NCI-H2227 (cell line): ENCODE measurements around the gene MB.
"Not testable (repeated sequence)": the region's sequence is repeated elsewhere in the genome, so short reads cannot be mapped to it uniquely, and the experiment has no call there.

Experiments
- DNase-seq: peaks from one replicate; lab custom pipeline; 2025; ENCODE audit not compliant: unreplicated experiment; lab: John Stamatoyannopoulos, UW

MB gene

DNA sequence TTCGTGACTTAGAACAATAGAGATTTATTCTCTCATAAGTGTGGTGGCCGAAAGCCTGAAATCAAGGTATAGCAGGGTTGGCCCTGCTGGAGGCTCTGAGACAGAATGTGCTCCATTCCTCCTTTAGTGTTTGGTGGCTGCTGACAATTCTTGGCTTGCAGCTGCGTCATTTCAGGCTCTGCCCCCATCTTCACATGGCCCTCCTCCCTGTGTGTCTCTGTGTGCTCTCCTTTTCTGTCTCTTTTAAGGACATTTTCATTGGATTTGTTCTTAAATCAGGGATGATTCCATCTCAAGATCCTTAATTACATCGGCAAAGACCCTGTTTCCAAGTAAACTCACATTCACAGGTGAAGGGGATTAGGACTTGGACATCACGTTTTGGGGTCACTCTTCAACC is 20.9 kb upstream of the MB start:
- DNase-seq: no peak

GRCh38 chr22:35637254-35637653 is 20.1 kb upstream of the MB start:
- DNase-seq: no peak

- DNase-seq: no peak
These were observed 17.9 kb upstream of the MB start for GRCh38 chr22:35634943-35635540.

DNA sequence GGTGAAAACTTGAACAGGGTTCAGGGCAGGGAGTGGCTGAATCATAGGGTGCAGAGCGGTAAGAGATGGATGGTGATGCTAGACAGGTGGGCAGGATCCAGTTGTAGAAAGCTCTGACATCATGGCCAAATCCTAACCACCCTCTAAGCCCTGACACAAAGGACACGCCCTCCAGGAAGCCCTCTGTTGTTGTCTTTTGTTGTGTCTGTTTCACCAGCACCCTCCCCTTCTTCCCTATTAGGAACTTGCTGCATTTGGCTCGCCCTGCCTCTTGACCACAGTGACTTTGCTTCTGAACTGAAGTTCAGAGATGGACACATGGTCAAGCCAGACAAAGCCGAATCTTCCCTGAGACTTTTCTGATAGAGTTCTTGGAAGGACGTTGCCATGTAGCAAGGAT is 16.9 kb upstream of the MB start:
- no peak for DNase-seq

GRCh38 chr22:35633520-35633919 is 16.4 kb upstream of the MB start:
- DNase-seq: no peak

DNA sequence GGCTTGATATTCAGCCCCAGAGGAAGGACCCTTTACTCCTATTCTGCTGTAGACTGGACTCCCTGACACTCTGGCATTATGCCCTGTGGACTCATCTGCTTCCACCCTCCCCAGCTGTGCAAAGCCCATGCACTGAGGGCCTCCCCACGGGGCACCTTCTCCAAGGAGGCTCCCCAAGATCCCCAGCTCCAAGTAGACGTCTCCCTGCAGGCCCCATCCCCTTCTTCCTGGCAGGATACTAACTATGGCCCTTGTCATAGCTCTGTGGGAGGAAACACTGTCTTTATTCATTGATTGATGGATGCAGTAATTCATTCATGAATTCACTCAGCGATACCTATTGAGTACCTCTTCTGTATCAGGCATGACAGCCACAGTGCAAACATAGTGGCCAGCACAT is 15.8 kb upstream of the MB start:
- DNase-seq: no peak

DNA sequence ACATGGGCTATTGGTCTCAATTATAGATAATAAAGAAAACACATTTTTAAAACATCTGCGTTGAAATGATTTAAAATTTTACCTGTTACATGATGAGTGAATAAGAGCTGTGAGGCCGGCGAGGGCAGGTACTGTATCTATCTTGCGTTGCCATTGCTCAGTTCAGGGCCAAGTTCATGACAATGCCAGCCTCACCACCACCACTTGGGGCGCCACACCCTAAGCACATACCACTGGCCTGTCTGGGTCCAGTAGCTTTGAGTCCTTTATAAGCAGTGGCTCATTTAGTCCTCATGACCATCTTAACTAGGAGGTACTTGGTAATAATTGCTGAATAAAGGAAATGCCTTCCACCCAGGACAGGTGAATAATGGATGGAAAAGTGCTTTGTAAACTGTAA is 14.5 kb upstream of the MB start:
- no peak for DNase-seq

DNA sequence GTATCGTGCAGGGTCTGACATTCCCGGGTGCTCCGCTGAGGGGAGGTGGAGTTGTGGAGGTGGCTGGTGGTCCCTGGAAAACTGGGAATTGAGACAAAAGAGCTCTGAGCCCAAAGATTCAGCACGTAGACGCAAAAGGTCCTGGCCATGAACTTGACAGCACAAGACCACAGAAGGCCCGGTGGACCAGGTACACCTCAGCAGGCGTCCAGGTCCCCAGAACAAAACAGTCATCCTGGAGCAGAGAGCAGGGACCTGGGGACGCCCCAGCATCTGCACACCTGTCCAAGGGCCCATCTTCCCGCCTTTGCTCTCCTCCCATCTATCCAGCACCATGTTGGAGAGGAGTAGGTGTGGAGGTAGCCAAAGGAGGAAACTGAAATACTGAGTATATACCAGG is 13.8 kb upstream of the MB start:
- DNase-seq: no peak

DNA sequence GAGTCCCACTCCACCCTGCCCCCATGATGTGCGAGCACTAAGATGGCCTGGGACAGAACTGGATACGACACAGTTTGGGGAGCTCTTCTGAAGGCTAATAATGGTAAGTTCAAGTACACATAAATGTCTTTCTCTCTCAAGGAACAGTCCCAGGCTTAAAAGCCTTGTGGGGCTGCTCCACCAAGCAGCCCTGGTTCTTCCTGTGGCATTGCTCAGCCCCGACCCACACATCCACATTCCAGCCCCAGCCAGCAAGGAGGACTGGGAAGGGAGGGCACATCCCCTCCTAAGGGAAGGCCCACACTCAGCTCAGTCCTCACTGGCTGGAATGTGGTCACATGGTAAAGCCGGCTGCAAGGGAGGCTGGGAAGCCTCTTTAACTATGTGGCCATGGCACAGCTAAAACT is 13.3 kb upstream of the MB start:
- DNase-seq: no peak

- no peak for DNase-seq
These were observed 12.5 kb upstream of the MB start for GRCh38 chr22:35629406-35630216.

GRCh38 chr22:35628732-35629131 is 11.6 kb upstream of the MB start:
- DNase-seq: no peak

DNA sequence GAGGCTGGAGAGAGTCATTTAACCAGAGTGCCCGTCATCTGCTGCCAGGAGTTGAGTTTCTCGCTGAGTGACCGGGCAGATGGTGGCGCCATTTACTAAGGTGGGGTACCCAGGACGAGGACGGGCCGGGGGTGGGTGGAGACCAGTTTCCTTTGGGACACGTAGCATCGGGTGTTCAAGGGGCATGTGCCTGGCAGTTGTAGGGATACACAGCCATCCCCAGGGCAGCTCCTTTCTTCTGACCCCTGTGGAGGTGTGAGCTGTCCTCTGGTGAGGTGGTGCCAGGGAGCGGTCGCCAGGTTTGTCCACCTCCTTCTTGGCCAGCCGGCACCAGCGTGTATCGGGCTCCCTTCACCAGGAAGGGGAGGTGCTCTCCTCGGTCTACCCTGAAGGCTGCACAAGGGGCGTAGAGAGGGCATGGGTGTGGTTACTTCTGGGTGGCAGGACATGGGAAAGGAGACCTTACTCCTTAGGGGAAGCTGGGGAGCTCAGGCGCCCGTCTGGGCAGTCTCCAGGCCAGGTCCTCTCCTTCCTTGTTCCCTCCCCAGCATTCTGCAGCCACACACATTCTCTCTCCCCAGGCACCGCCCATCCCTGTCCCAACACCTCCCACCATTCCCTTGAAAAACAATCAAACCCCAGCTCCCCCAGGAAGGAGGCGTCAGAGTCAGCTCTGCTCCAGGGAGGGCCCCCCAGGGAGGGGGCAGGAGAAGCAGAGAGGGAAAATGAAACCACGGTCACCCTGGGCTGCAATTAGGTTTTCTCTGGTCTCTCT is 10.3 kb upstream of the MB start:
- peak; percentile 52 for DNase-seq

DNA sequence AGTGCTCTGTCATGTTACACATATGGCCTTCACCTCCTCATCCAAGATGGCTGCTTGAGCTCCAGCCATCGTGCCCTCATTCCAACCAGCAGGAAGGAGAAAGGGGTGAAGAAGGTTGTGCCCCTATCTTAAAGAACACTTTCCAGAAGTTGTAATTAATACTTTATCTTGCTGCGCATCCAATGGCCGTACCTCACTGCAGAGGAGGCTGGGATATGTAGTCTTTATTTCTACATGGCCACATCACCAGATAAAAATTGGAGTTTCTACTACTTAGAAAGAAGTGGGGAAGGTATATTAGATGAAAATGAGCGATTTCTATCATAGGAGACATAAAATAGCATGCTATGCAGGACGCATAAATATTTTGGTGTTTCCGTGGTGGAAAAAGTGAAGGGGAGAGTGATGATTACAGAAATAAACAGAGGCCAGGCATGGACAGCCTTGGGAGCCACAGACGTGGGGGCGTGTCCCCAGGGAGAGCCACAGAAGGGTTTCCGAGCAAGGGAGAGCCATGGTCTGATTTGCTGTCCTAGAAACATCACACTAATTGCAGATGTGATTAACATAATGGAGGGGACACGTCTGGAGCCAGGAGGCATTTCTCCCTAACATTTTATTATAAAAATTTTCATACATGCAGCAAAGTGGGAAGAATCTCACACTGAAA is 8.8 kb upstream of the MB start:
- DNase-seq: peak; percentile 13

GRCh38 chr22:35624547-35624946 is 7.4 kb upstream of the MB start:
- no peak for DNase-seq

GRCh38 chr22:35623885-35624284 is 6.8 kb upstream of the MB start:
- not testable (repeated sequence) for DNase-seq

DNA sequence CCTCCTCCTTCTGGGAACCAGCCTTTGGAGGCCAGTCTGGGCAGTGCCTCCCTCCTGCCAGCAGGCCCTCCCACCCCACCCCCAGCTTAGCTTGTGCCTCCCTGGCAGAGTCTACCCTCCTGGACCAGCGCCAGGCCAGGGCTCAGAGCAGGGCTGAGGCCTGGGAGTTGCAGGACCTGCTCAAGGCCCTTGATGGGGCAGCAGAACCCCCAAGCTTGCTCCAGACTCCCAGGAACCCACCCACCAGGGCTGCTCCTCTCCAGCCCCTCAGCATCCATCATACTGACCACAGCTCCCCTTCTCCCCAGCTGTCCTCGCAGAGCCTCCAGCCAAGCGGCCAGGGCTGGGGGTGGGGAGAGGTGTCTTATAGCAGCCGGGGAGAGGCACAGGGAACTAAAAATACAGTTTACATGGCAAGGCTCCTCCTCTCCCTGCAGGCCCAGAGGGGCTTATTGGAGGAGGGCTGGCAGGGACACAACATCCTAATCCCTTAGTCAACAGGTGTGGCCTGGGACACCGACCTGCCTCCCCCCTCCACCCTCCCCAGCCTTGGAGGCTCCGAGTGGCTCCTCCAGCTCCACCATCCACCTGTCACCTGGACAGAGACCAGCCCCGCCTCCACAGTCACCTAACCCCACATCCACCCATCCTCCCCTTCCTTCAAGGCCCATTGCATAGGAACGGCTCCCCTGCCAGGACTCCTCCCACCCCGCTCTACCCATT is 5.2 kb upstream of the MB start:
- DNase-seq: no peak

DNA sequence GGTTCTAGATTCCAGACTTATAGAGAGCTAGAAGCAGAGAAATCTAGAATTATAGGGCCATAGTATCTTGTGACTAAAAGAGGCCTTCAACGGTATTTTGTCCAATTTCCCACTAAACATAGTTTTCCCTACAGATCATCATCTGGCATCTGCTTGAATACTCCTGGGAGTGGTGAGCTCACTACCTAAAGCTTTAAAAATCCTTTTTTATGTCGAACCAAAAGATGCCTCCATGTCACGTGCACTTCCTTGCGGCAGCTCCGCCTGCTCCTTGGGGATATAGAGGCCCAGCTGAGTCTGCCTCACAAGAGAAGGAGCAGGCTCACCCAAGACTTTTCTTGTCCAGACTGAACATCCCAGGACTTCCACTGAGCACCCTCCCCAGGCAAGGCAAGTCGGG is 4.3 kb upstream of the MB start:
- DNase-seq: no peak

DNA sequence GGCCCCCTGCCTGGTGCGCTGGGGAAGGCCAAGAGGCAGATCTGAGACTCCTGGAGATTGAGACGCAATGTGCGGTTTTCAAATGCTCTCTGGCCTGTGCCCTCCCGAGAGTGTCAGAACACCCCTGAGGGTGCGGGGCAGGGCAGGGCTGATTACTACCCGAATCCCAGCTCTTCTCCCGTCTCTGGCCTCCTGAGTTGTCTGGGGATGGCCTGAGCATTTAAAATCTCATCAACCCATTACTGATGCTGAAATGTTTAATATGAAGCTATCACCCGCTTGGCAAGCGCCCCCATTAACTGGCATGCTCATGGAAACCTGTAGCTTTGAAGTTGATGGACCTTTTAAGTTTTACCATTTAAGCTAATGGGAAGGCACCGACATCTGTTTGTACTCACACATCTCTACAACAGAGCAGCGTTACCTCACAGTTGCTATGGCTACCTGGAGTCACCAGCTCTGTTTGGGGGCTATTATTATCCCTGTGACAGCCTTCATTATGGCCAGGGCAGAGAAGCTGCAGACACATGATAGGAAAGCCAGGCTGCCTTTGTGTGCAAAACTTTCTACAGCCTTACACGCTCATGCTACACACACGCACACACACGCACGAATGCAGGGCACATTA is 3.6 kb upstream of the MB start:
- DNase-seq: peak; percentile 82

GRCh38 chr22:35619336-35620094 is 2.4 kb upstream of the MB start:
- DNase-seq: no peak
